ENCODE data around the gene TAGLN3.

GRCh38 chr3:112017091-112017490, 18.4 kb downstream of the TAGLN3 start:
- TF ChIP-seq CTCF (conservative IDR thresholded peaks at IDR 0.05), result no peak
- TF ChIP-seq EZH2 (IDR thresholded peaks at IDR 0.05; ENCODE audit: low read depth), result no peak

All from PC-9 (cell line).